CD4-positive, CD25-positive, alpha-beta regulatory T cell (primary cell): ENCODE measurements around the gene MAP4. TPM values are rescaled to one million over a fixed set of nuclear protein-coding genes. Genes with fewer than 3 reads are reported as not detected.

Source experiments
- ATAC-seq, 2 donors: fragments of 150-1000 bp; cut with Tn5 transposase; one replicate each; pipeline ENCODE4 v1.10.0; 2021; ENCODE audit warnings: low read depth in 2 of 2, moderate number of reproducible peaks in 2 of 2, moderate library complexity in 1 of 2
- DNase-seq, 3 donors: peaks; one replicate each; pipeline versions ENCODE4 v3.0.0 to v3.0.0-alpha.2; 2012 to 2022; ENCODE audit warnings: mixed read lengths in 1 of 3
- H3K27ac ChIP-seq: one replicate; pipeline ENCODE4 v1.7.0; 2013; ENCODE audit warnings: mild to moderate bottlenecking, low read length; ENCODE audit not compliant: insufficient read depth, poor library complexity, severe bottlenecking
- H3K27me3 ChIP-seq: one replicate; pipeline ENCODE4 v1.7.0; 2013; ENCODE audit warnings: low read length; ENCODE audit not compliant: control insufficient read depth, insufficient read depth
- H3K36me3 ChIP-seq: one replicate; pipeline ENCODE4 v1.7.0; 2013; ENCODE audit warnings: mild to moderate bottlenecking, low read length, moderate library complexity; ENCODE audit not compliant: control insufficient read depth, insufficient read depth
- H3K4me1 ChIP-seq: 2 replicates; pipeline ENCODE4 v1.7.0; 2013; ENCODE audit warnings: mild to moderate bottlenecking, low read length; ENCODE audit not compliant: insufficient read depth, control insufficient read depth, poor library complexity, severe bottlenecking
- H3K4me3 ChIP-seq: one replicate; pipeline ENCODE4 v1.7.0; 2013; ENCODE audit warnings: low read depth, mild to moderate bottlenecking, low read length, moderate library complexity
- H3K9me3 ChIP-seq, 2 experiments: 1 replicate in 1 of 2; 2 replicates in 1 of 2; pipeline ENCODE4 v1.7.0; 2013; ENCODE audit warnings: low read length in 2 of 2, mild to moderate bottlenecking in 1 of 2, moderate library complexity in 1 of 2; ENCODE audit not compliant: control insufficient read depth in 2 of 2
- H3K27ac Mint-ChIP-seq, 3 donors: one replicate each; pipeline ENCODE4 v1.8.0; 2020 to 2022; ENCODE audit warnings: mild to moderate bottlenecking in 3 of 3, mixed read lengths in 3 of 3, moderate library complexity in 2 of 3
- H3K27me3 Mint-ChIP-seq: one replicate; pipeline ENCODE4 v1.8.0; 2022; ENCODE audit warnings: mild to moderate bottlenecking, mixed read lengths
- H3K36me3 Mint-ChIP-seq: one replicate; pipeline ENCODE4 v1.8.0; 2020; ENCODE audit warnings: mixed read lengths
- H3K4me1 Mint-ChIP-seq, 4 donors: one replicate each; pipeline ENCODE4 v1.8.0; 2020 to 2022; ENCODE audit warnings: mixed read lengths in 4 of 4, mild to moderate bottlenecking in 1 of 4
- H3K4me3 Mint-ChIP-seq, 4 donors: one replicate each; pipeline ENCODE4 v1.8.0; 2020 to 2022; ENCODE audit warnings: mild to moderate bottlenecking in 4 of 4, mixed read lengths in 4 of 4, moderate library complexity in 3 of 4
- H3K9me3 Mint-ChIP-seq, 7 donors: one replicate each; pipeline ENCODE4 v1.8.0; 2020 to 2022; ENCODE audit warnings: mixed read lengths in 7 of 7, mild to moderate bottlenecking in 3 of 7, moderate library complexity in 2 of 7
- polyA plus RNA-seq, 4 donors: library from polyadenylated mRNA; unstranded; fragments of 300-500 nt; fragmentation: Illumina TruSeq; gene quantifications; one replicate each; pipeline ENCODE4 v1.2.3, GENCODE V29; 2021
- total RNA-seq: library from RNA; stranded (reverse); gene quantifications from one replicate; pipeline ENCODE4 v1.2.3, GENCODE V29; 2022

MAP4 gene
- total and polyA plus RNA-seq, 5 donors from 2014 or later = 17.0 to 123 (median 22.6) TPM

- Mint-ChIP-seq H3K27me3 (no peaks in the 10 kb centered on the region), H3K36me3 (peaks cover 8% of the 10 kb centered on the region), H3K4me3 (no peak overlapping the region), H3K4me1 (peaks cover 8 to 27% (median 17%) of the 10 kb centered on the region in 4 donors), H3K27ac (peak overlapping the region in 1 of 3 donors; percentile 67), H3K9me3 (no peaks in the 10 kb centered on the region)
- no peaks in the 10 kb centered on the region for H3K9me3 ChIP-seq
- H3K27me3 ChIP-seq = no peaks in the 10 kb centered on the region
- no peak overlapping the region for H3K4me3 ChIP-seq
- H3K27ac ChIP-seq = no peak overlapping the region
- DNase-seq (no peak), ATAC-seq (no peak)
- H3K36me3 ChIP-seq = no peaks in the 10 kb centered on the region
- no peaks in the 10 kb centered on the region for H3K4me1 ChIP-seq
These were observed 26.0 kb upstream of the MAP4 start for GRCh38 chr3:48042071-48042760.

GRCh38 chr3:48039487-48040190 is 23.4 kb upstream of the MAP4 start:
- ATAC-seq = no peak
- peaks cover 6% of the 10 kb centered on the region for H3K36me3 Mint-ChIP-seq
- no peaks in the 10 kb centered on the region for H3K27me3 Mint-ChIP-seq

GRCh38 chr3:48038971-48039481 is 22.8 kb upstream of the MAP4 start:
- Histone ChIP-seq H3K36me3 (no peaks in the 10 kb centered on the region), H3K27me3 (no peaks in the 10 kb centered on the region), H3K4me1 (no peaks in the 10 kb centered on the region), H3K4me3 (no peak overlapping the region), H3K27ac (no peak overlapping the region), H3K9me3 (no peaks in the 10 kb centered on the region)
- Mint-ChIP-seq H3K27ac (peak overlapping the region in 2 of 3 donors; percentile 74 to 80), H3K36me3 (peaks cover 6% of the 10 kb centered on the region), H3K4me1 (peaks cover 13 to 40% (median 18%) of the 10 kb centered on the region in 4 donors), H3K9me3 (no peaks in the 10 kb centered on the region), H3K27me3 (no peaks in the 10 kb centered on the region), H3K4me3 (no peak overlapping the region)
- DNase-seq = no peak
- no peak for ATAC-seq

More at GRCh38 chr3:48039487-48040190, 23.4 kb upstream of the MAP4 start:
- Histone ChIP-seq H3K4me3 (no peak overlapping the region), H3K36me3 (no peaks in the 10 kb centered on the region), H3K27ac (no peak overlapping the region), H3K4me1 (no peaks in the 10 kb centered on the region), H3K9me3 (no peaks in the 10 kb centered on the region), H3K27me3 (no peaks in the 10 kb centered on the region)
- peak overlapping the region in 2 of 3 donors; percentile 74 to 80 for H3K27ac Mint-ChIP-seq
- H3K4me3 Mint-ChIP-seq = no peak overlapping the region
- DNase-seq = no peak
- H3K4me1 Mint-ChIP-seq = peaks cover 12 to 36% (median 17%) of the 10 kb centered on the region in 4 donors
- H3K9me3 Mint-ChIP-seq = no peaks in the 10 kb centered on the region

GRCh38 chr3:48034000-48034516 is 17.8 kb upstream of the MAP4 start:
- no peaks in the 10 kb centered on the region for H3K4me1 ChIP-seq
- H3K4me3 Mint-ChIP-seq = no peak overlapping the region
- H3K4me3 ChIP-seq = no peak overlapping the region
- H3K27me3 Mint-ChIP-seq = no peaks in the 10 kb centered on the region
- no peaks in the 10 kb centered on the region for H3K9me3 Mint-ChIP-seq
- H3K27ac Mint-ChIP-seq = no peak overlapping the region
- peaks cover 14 to 28% (median 20%) of the 10 kb centered on the region in 4 donors for H3K4me1 Mint-ChIP-seq
- no peak for ATAC-seq
- no peaks in the 10 kb centered on the region for H3K36me3 Mint-ChIP-seq
- no peaks in the 10 kb centered on the region for H3K36me3 ChIP-seq
- DNase-seq = no peak
- H3K9me3 ChIP-seq = no peaks in the 10 kb centered on the region
- H3K27me3 ChIP-seq = no peaks in the 10 kb centered on the region
- H3K27ac ChIP-seq = no peak overlapping the region

- Histone ChIP-seq H3K36me3 (no peaks in the 10 kb centered on the region), H3K27me3 (no peaks in the 10 kb centered on the region), H3K27ac (no peak overlapping the region), H3K4me1 (no peaks in the 10 kb centered on the region), H3K9me3 (no peaks in the 10 kb centered on the region), H3K4me3 (no peak overlapping the region)
- DNase-seq (no peak), ATAC-seq (no peak)
- no peaks in the 10 kb centered on the region for H3K27me3 Mint-ChIP-seq
- no peaks in the 10 kb centered on the region for H3K9me3 Mint-ChIP-seq
- no peaks in the 10 kb centered on the region for H3K36me3 Mint-ChIP-seq
- no peak overlapping the region for H3K4me3 Mint-ChIP-seq
- H3K27ac Mint-ChIP-seq = no peak overlapping the region
- H3K4me1 Mint-ChIP-seq = peaks cover 24 to 30% (median 27%) of the 10 kb centered on the region in 4 donors
These were observed 14.0 kb upstream of the MAP4 start for GRCh38 chr3:48030188-48030587.

- peaks cover 25 to 30% (median 30%) of the 10 kb centered on the region in 4 donors for H3K4me1 Mint-ChIP-seq
- H3K36me3 ChIP-seq = no peaks in the 10 kb centered on the region
- H3K27me3 Mint-ChIP-seq = no peaks in the 10 kb centered on the region
- H3K27ac Mint-ChIP-seq = no peak overlapping the region
- no peak for DNase-seq
- no peak overlapping the region for H3K4me3 ChIP-seq
- H3K4me3 Mint-ChIP-seq = no peak overlapping the region
- H3K9me3 Mint-ChIP-seq = no peaks in the 10 kb centered on the region
- no peaks in the 10 kb centered on the region for H3K27me3 ChIP-seq
- no peaks in the 10 kb centered on the region for H3K9me3 ChIP-seq
- H3K4me1 ChIP-seq = no peaks in the 10 kb centered on the region
- no peak for ATAC-seq
- H3K36me3 Mint-ChIP-seq = no peaks in the 10 kb centered on the region
- no peak overlapping the region for H3K27ac ChIP-seq
These were observed 11.0 kb upstream of the MAP4 start for GRCh38 chr3:48026951-48027908.

GRCh38 chr3:48026098-48026497 is 9.9 kb upstream of the MAP4 start:
- Mint-ChIP-seq H3K4me1 (peaks cover 23 to 38% (median 29%) of the 10 kb centered on the region in 4 donors), H3K27ac (no peak overlapping the region), H3K9me3 (no peaks in the 10 kb centered on the region), H3K36me3 (no peaks in the 10 kb centered on the region), H3K4me3 (no peak overlapping the region), H3K27me3 (no peaks in the 10 kb centered on the region)
- DNase-seq (no peak), ATAC-seq (no peak)
- Histone ChIP-seq H3K27me3 (no peaks in the 10 kb centered on the region), H3K4me3 (no peak overlapping the region), H3K4me1 (no peaks in the 10 kb centered on the region), H3K27ac (no peak overlapping the region), H3K9me3 (no peaks in the 10 kb centered on the region), H3K36me3 (no peaks in the 10 kb centered on the region)
